Stimulated activated naive CD8-positive, alpha-beta T cell treated with anti-CD3 and anti-CD28 coated beads, Interleukin-15, Interleukin-2, amounts not matched to agents 100 ng/mL and 50 ng/mL, for 24 hours (primary cell): ENCODE results near the gene TNKS1BP1.
"Not testable (repeated sequence)": the region's sequence is repeated elsewhere in the genome, so short reads cannot be mapped to it uniquely, and the experiment has no call there.

ENCODE experiments used
- H3K27ac Mint-ChIP-seq: one replicate; pipeline ENCODE4 v1.8.0; 2021; ENCODE audit warnings: mild to moderate bottlenecking, mixed read lengths
- H3K27me3 Mint-ChIP-seq: one replicate; pipeline ENCODE4 v1.8.0; 2021; ENCODE audit warnings: mixed read lengths
- H3K36me3 Mint-ChIP-seq: one replicate; pipeline ENCODE4 v1.8.0; 2021; ENCODE audit warnings: low read depth, mixed read lengths
- H3K4me1 Mint-ChIP-seq: one replicate; pipeline ENCODE4 v1.8.0; 2021; ENCODE audit warnings: low read depth, mixed read lengths
- H3K4me3 Mint-ChIP-seq: one replicate; pipeline ENCODE4 v1.8.0; 2021; ENCODE audit warnings: mild to moderate bottlenecking, mixed read lengths
- H3K9me3 Mint-ChIP-seq: one replicate; pipeline ENCODE4 v1.8.0; 2021; ENCODE audit warnings: mixed read lengths

Gene TNKS1BP1

GRCh38 chr11:57305523-57305922 lies 19.2 kb downstream of the TNKS1BP1 start:
- H3K9me3 Mint-ChIP-seq, result no peaks in the 10 kb centered on the region
- no peaks in the 10 kb centered on the region for H3K27me3 Mint-ChIP-seq
- H3K4me3 Mint-ChIP-seq, result no peak overlapping the region
- H3K27ac Mint-ChIP-seq, result no peak overlapping the region
- no peaks in the 10 kb centered on the region for H3K4me1 Mint-ChIP-seq
- peaks cover 29% of the 10 kb centered on the region for H3K36me3 Mint-ChIP-seq

- H3K27me3 Mint-ChIP-seq, result no peaks in the 10 kb centered on the region
- peaks cover 32% of the 10 kb centered on the region for H3K36me3 Mint-ChIP-seq
- H3K9me3 Mint-ChIP-seq, result peaks cover 4% of the 10 kb centered on the region
- no peaks in the 10 kb centered on the region for H3K4me1 Mint-ChIP-seq
- H3K27ac Mint-ChIP-seq, result no peak overlapping the region
- H3K4me3 Mint-ChIP-seq, result no peak overlapping the region
Measured at GRCh38 chr11:57303990-57304579, 20.7 kb downstream of the TNKS1BP1 start.

- no peak overlapping the region for H3K4me3 Mint-ChIP-seq
- peaks cover 7% of the 10 kb centered on the region for H3K9me3 Mint-ChIP-seq
- no peak overlapping the region for H3K27ac Mint-ChIP-seq
- H3K36me3 Mint-ChIP-seq, result peaks cover 36% of the 10 kb centered on the region
- no peaks in the 10 kb centered on the region for H3K27me3 Mint-ChIP-seq
- H3K4me1 Mint-ChIP-seq, result no peaks in the 10 kb centered on the region
Measured at GRCh38 chr11:57303280-57303989, 21.3 kb downstream of the TNKS1BP1 start.

- Mint-ChIP-seq H3K36me3 (peaks cover 42% of the 10 kb centered on the region), H3K27me3 (no peaks in the 10 kb centered on the region)
Measured at GRCh38 chr11:57302489-57302888, 22.3 kb downstream of the TNKS1BP1 start.

GRCh38 chr11:57301711-57302423 lies 22.9 kb downstream of the TNKS1BP1 start:
- Mint-ChIP-seq H3K4me1 (no peaks in the 10 kb centered on the region), H3K27me3 (no peaks in the 10 kb centered on the region), H3K36me3 (peaks cover 42% of the 10 kb centered on the region), H3K27ac (no peak overlapping the region), H3K9me3 (peaks cover 7% of the 10 kb centered on the region), H3K4me3 (no peak overlapping the region)

More at GRCh38 chr11:57302489-57302888, 22.3 kb downstream of the TNKS1BP1 start:
- Mint-ChIP-seq H3K9me3 (peaks cover 7% of the 10 kb centered on the region), H3K4me1 (no peaks in the 10 kb centered on the region), H3K27ac (no peak overlapping the region), H3K4me3 (no peak overlapping the region)

- Mint-ChIP-seq H3K27ac (no peak overlapping the region), H3K36me3 (peaks cover 42% of the 10 kb centered on the region)
Measured at GRCh38 chr11:57300785-57301184, 24.0 kb downstream of the TNKS1BP1 start.

GRCh38 chr11:57299150-57299737 lies 25.5 kb downstream of the TNKS1BP1 start:
- H3K36me3 Mint-ChIP-seq, result peaks cover 42% of the 10 kb centered on the region
- no peaks in the 10 kb centered on the region for H3K4me1 Mint-ChIP-seq
- no peak overlapping the region for H3K4me3 Mint-ChIP-seq
- no peaks in the 10 kb centered on the region for H3K27me3 Mint-ChIP-seq
- peaks cover 14% of the 10 kb centered on the region for H3K9me3 Mint-ChIP-seq
- H3K27ac Mint-ChIP-seq, result no peak overlapping the region

More at GRCh38 chr11:57300785-57301184, 24.0 kb downstream of the TNKS1BP1 start:
- no peak overlapping the region for H3K4me3 Mint-ChIP-seq
- no peaks in the 10 kb centered on the region for H3K4me1 Mint-ChIP-seq
- peaks cover 14% of the 10 kb centered on the region for H3K9me3 Mint-ChIP-seq
- H3K27me3 Mint-ChIP-seq, result no peaks in the 10 kb centered on the region

GRCh38 chr11:57297221-57297620 lies 27.5 kb downstream of the TNKS1BP1 start:
- Mint-ChIP-seq H3K4me1 (no peaks in the 10 kb centered on the region), H3K9me3 (peaks cover 14% of the 10 kb centered on the region), H3K36me3 (peaks cover 38% of the 10 kb centered on the region), H3K27me3 (no peaks in the 10 kb centered on the region), H3K27ac (no peak overlapping the region), H3K4me3 (no peak overlapping the region)

GRCh38 chr11:57296205-57296604 lies 28.5 kb downstream of the TNKS1BP1 start:
- not testable (repeated sequence) for H3K4me1 Mint-ChIP-seq, H3K27me3 Mint-ChIP-seq, H3K4me3 Mint-ChIP-seq

GRCh38 chr11:57294225-57295131 lies 30.3 kb downstream of the TNKS1BP1 start:
- Mint-ChIP-seq H3K36me3 (peaks cover 14% of the 10 kb centered on the region), H3K27ac (no peak overlapping the region), H3K4me3 (no peak overlapping the region), H3K27me3 (no peaks in the 10 kb centered on the region), H3K9me3 (peaks cover 14% of the 10 kb centered on the region), H3K4me1 (no peaks in the 10 kb centered on the region)

More at GRCh38 chr11:57296205-57296604, 28.5 kb downstream of the TNKS1BP1 start:
- Mint-ChIP-seq H3K9me3 (peaks cover 14% of the 10 kb centered on the region), H3K36me3 (peaks cover 29% of the 10 kb centered on the region)
- H3K27ac Mint-ChIP-seq, result not testable (repeated sequence)

- Mint-ChIP-seq H3K27ac (no peak overlapping the region), H3K27me3 (peaks cover 14% of the 10 kb centered on the region), H3K36me3 (no peaks in the 10 kb centered on the region), H3K4me1 (no peaks in the 10 kb centered on the region), H3K4me3 (no peak overlapping the region), H3K9me3 (no peaks in the 10 kb centered on the region)
Measured at GRCh38 chr11:57290288-57290687, 34.5 kb downstream of the TNKS1BP1 start.

GRCh38 chr11:57288771-57289579 lies 35.8 kb downstream of the TNKS1BP1 start:
- Mint-ChIP-seq H3K27me3 (peaks cover 14% of the 10 kb centered on the region), H3K4me3 (no peak overlapping the region), H3K27ac (no peak overlapping the region), H3K4me1 (no peaks in the 10 kb centered on the region), H3K36me3 (no peaks in the 10 kb centered on the region), H3K9me3 (no peaks in the 10 kb centered on the region)

GRCh38 chr11:57287884-57288283 lies 36.9 kb downstream of the TNKS1BP1 start:
- Mint-ChIP-seq H3K4me1 (no peaks in the 10 kb centered on the region), H3K27ac (no peak overlapping the region), H3K4me3 (no peak overlapping the region), H3K36me3 (no peaks in the 10 kb centered on the region), H3K27me3 (peaks cover 14% of the 10 kb centered on the region), H3K9me3 (no peaks in the 10 kb centered on the region)
